Germinal center (tissue), 1 donor: ENCODE measurements around the gene TCEAL3.
A peak's percentile ranks its signal among the peaks of the same experiment; 100 is the strongest.
"Not testable (repeated sequence)": the region's sequence is repeated elsewhere in the genome, so short reads cannot be mapped to it uniquely, and the experiment has no call there.

Source experiments
- DNase-seq: peaks from one replicate; pipeline ENCODE4 v3.0.0; 2012; ENCODE audit warnings: mixed read lengths, low spot score

The TCEAL3 gene, protein sequence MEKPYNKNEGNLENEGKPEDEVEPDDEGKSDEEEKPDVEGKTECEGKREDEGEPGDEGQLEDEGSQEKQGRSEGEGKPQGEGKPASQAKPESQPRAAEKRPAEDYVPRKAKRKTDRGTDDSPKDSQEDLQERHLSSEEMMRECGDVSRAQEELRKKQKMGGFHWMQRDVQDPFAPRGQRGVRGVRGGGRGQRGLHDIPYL

GRCh38 chrX:103607364-103608305 is at the start of gene TCEAL3:
TCEAL3 (plus strand) TSS chrX:103607963; CDS start chrX:103609065, 1,102 bp downstream.
- DNase-seq: peak; percentile 23

DNA sequence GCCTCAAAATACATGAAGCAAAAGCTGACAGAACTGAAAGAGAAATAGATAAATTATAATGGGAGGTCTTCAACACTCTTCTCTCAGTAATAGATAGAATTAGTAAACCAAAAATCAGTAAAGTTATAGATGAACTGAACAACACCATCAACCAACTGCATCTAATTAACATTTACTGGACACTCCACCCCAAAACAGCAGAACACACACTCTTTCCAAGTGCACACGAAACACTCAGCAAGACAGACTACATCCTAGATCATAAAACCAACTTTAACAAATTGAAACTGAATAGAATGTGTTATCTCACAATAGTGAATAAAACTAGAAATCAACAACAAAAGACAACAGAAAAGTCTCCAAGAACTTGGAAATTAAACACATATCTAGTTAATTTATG is 47.5 kb upstream of the TCEAL3 start:
- no peak for DNase-seq

DNA sequence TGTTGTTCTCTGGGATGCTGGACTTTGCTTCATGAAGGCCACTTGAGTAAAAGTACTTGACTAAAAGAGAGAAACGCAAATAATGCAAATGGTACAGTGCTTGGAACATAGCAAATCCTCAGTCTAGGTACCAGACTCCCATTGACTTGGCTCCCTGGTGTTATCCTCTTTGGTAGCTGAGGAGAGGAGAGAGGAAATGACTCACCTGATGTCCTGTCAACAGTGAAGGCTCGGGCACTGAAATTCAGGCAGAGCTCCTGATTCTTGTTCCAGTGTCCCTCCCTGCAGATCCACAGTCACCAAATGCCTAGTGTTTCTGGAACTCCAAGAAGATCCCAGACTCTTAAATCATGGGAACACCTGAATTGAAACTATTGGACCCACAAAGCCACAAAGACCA is 45.0 kb upstream of the TCEAL3 start:
- no peak for DNase-seq

GRCh38 chrX:103565197-103565596 is 42.6 kb upstream of the TCEAL3 start:
- DNase-seq: no peak

GRCh38 chrX:103565752-103566151 is 42.0 kb upstream of the TCEAL3 start:
- no peak for DNase-seq

GRCh38 chrX:103571121-103571520 is 36.6 kb upstream of the TCEAL3 start:
- no peak for DNase-seq

DNA sequence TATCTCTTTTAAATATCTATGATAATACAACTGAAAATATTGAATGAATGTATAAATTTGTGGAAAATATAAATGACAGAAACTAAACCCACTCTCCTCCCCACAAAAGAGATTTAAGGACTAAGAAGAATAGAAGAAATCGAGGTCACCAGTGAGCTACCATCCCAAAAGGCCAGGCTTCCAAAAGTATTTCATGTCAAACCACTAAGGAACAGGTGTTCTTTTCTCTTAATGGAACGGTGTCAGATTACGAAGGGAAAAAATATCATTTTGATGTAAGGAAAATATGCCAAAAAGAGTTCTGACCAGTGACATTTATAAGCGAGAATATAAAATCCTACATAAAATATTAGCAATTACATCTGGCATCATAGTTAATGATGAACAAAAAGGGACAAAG is 36.0 kb upstream of the TCEAL3 start:
- DNase-seq: no peak

- DNase-seq: no peak
Measured at GRCh38 chrX:103573202-103573601, 34.6 kb upstream of the TCEAL3 start.

DNA sequence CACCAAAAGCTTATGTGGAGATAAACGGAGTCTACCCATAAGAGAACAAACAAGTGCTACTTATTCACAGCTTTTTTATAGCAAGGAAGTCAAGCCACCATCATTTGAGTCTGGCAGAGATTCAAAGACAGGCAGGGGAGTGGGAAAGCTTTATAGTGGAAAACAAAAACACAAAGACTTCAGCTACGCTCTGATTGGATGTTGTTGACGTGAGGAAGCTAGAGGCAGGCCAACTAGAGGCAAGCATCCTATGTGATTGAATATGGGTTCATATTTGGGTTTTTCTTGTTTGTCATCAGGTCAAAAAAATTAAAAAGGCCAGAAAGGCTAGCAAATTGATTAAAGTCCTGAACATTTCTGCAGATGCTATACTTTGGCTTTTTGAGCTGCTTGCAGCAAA is 23.2 kb upstream of the TCEAL3 start:
- DNase-seq: no peak

- peak; percentile 51 for DNase-seq
Measured at GRCh38 chrX:103585411-103586313, 22.1 kb upstream of the TCEAL3 start, which contains the start of gene TCEAL4. TCEAL4 (plus strand) TSS chrX:103585515; CDS start chrX:103586676, 1,161 bp downstream.

DNA sequence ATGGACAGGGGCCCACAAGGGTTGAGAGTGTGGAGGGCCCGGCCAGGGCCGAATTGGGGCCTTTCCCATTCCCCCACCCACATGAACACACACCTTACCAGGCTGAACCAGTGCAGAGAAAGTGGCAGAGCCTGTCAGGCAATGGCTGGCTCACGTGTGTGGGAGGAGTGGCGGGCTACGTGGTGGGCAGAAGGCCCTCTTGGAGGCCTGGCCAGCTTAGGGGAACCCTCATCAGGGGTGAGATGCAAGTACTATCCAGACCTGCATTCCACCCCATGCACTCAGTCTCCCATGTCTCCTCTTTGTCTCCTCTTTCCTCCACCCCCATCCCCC is 21.5 kb upstream of the TCEAL3 start:
- no peak for DNase-seq

GRCh38 chrX:103586659-103587058 is 21.1 kb upstream of the TCEAL3 start:
- DNase-seq: no peak

DNA sequence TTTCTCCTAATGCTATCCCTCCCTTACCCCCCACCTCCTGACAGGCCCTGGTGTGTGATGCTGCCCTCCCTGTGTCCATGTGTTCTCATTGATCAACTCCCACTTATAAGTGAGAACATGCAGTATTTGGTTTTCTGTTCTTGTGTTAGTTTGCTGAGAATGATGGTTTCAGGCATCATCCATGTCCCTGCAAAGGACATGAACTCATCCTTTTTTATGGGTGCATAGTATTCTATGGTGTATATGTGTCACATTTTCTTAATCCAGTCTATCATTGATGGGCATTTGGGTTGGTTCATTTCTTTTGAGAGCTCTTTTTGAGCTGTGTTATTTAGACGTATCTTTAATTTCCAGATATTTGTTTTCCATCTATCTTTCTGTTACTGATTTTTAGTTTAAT is 15.5 kb upstream of the TCEAL3 start:
- DNase-seq: not testable (repeated sequence)

DNA sequence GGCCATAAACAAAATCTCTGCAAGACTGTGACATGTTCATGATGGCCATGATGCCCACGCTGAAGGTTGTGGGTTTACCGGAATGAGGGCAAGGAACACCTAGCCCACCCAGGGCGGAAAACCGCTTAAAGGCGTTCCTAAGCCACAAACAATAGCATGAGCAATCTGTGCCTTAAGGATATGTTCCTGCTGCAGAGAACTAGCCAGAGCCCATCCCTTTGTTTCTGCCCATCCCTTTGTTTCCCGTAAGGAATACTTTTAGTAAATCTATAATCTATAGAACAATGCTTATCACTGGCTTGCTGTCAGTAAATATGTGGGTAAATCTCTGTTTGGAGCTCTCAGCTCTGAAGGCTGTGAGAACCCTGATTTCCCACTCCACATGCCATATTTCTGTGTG is 12.6 kb upstream of the TCEAL3 start:
- not testable (repeated sequence) for DNase-seq

GRCh38 chrX:103608306-103608963 is 672 bp downstream of the TCEAL3 start:
- DNase-seq: no peak

GRCh38 chrX:103610282-103610681 is 2.5 kb downstream of the TCEAL3 start:
- DNase-seq: no peak

DNA sequence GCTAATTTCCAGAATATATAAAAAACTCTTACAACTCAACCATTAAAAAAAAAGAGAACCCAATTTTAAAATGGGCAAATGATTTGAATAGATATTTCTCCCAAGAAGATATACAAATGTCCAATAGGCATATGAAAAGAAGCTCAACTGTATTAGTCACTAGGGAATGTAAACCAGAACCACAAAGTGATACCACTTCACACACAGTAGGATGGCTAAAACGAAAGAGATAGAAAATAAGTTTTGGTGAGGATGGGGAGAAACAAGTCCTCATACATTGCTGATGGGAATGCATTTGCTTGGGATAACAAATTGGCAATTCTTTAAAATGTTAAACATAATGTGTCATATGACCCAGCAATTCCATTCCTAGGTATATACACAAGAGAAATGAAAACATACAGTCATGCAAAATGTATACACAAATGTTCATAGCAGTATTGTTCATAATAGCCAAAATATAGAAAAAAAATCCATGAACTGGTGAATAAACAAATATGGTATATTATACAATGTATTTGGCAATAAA is 5.7 kb downstream of the TCEAL3 start:
- DNase-seq: no peak

DNA sequence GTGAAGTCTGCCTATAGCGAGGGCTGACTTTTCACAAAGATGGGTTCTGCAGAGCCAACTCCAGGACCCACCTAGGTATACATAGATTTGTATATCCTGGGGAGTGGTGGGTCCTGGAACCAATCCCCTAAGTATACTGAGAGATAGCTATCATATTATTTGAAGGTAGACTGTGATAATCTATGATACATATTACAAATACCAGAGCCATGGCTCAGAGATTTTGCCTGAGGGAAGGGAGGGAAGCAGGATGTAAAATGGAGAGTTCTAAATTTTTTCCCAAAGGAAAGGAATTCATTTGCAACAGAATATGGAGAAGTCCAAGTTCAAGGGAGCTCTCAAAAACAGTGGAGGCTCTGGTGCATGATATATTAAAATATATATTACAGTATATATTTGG is 7.2 kb downstream of the TCEAL3 start:
- DNase-seq: no peak

DNA sequence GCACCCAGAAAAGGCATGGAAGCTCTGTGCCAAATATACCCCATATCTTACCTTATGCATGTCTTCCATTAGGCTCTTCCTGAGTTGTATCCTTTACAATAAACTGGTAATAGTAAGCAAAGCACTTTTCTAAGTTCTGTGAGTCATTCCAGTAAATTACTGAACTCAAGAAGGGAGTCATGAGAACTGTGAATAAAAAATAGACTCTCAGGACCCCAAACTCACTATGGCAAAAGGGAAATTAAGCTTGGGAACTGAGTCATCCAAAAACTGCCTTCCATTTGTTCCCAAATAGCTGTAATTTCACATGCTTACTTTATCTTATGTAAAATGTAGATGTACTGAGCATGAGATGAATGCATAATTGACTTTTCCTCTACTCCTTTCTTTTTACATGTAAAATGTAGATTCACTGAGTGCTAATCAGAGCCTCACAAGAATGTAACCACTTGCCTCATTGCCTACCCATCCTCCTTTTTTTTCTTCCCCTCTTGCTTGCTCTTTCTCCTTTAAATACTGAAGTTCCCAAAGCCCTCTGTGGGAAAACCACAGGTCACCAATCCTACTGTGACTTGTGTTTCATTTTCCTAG is 8.1 kb downstream of the TCEAL3 start:
- DNase-seq: no peak

DNA sequence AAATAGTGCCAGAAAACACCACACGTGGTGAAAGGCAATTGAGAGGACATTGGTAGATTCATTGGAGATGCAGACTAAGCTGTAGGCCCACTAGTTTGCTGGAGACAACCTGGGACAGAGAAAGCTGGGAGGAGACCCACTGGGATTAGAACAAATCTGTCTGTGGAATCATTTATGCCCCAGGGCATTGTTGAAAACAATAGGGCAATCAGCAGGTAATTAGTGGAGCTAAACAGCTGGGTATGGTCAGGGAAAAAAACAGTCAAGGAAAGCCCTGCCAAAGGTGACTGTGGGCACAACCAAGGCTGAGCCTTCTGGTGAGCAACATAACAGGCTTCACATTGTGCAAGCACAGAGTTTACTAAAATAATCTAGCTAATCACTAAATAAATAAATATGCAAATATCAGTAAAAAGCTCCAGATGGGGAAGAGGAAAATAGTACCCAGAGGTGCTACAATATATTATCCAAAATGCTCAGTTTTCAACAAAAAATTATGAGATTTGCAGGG is 9.0 kb downstream of the TCEAL3 start:
- DNase-seq: no peak

GRCh38 chrX:103624111-103624510 is 16.3 kb downstream of the TCEAL3 start:
- DNase-seq: no peak
